Germinal center (tissue), 1 donor: Measurements from ENCODE around the gene KCNK2.
"Not testable (repeated sequence)": the region's sequence is repeated elsewhere in the genome, so short reads cannot be mapped to it uniquely, and the experiment has no call there.

Experiments used
- DNase-seq: peaks from one replicate; pipeline ENCODE4 v3.0.0; 2012; ENCODE audit warnings: mixed read lengths, low spot score

Gene KCNK2

DNA sequence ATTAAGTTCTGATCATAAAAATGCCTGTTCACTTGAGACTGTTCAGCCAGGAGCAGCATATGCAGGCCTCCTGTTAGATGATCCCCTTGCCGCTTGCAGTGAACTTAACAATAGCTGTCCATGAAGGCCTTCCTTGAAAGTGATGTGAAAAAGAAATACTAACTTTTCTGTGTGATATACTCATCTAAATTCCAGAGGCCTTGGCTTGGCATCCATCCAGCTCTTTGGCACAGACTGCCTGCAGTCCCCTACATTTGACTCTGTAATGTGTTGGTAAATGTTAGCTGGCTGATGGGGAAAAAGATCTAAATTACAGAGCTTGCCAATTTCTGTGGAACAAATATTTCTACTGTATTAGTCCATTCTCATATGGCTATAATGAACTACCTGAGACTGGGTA lies 73.7 kb downstream of the KCNK2 start:
- no peak for DNase-seq

DNA sequence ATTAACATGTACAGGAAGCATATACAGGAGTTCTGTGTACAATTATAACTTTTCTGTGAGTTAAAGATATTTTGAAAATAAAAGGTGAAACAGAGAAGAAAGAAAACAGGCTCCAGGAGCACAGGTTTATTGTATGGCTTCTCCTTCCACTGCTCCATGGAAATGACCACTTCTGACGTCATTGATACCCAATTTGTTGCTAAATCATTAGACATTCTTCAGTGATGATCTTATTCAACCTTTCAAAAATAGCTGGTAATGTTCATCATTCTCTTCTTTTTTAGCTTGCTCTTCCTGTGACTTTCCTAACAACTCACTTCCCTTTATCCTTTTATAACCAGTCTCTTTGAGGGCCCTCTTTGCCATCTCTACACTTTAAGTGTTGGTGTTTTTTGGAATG lies 77.8 kb downstream of the KCNK2 start:
- DNase-seq: no peak

DNA sequence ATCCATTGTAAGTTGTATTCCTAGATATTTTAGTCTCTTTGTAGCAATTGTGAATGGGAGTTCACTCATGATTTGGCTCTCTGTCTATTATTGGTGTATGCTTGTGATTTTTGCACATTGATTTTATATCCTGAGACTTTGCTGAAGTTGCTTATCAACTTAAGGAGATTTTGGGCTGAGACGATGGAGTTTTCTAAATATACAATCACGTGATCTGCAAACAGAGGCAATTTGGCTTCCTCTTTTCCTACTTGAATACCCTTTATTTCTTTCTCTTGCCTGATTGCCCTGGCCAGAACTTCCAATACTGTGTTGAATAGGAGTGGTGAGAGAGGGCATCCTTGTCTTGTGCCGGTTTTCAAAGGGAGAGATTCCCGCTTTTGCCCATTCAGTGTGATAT lies 80.6 kb downstream of the KCNK2 start:
- not testable (repeated sequence) for DNase-seq

DNA sequence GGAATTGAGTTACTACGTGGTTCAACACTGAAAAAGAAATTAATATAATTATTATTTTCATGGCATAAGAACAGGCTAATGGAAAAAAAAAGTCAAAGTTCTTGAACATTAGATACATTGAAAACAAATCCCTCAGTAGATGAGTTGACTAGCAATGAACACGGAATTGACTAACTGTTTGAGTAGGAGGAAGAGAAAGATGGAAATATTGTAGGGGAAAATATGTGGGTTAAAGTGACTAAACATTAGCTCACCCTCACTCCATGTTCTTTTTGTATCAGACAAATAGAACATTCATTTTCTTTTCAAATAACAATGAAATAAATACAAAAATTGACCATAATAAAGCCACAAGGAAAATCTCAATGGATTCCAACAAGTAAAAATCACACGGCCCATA lies 84.3 kb downstream of the KCNK2 start:
- DNase-seq: no peak

DNA sequence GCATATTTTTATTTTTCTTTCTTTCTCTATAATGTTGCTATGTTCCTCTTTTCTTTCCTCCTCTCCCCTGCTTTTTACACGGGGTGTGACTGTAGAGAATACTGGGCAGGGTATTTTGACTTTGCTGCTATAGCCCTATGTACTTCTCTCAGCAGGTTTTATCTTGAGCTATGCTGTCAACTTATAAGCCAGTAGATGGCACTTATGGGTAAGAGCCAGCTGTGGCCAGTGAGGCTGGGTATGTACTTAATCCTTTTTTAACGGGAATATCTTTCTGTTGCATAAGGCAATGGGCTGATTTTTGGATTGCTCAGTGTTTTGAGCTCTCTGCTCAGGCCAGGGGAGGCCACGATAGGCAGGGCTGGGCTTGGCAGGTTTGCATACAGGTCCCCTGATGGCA lies 99.0 kb downstream of the KCNK2 start:
- no peak for DNase-seq

DNA sequence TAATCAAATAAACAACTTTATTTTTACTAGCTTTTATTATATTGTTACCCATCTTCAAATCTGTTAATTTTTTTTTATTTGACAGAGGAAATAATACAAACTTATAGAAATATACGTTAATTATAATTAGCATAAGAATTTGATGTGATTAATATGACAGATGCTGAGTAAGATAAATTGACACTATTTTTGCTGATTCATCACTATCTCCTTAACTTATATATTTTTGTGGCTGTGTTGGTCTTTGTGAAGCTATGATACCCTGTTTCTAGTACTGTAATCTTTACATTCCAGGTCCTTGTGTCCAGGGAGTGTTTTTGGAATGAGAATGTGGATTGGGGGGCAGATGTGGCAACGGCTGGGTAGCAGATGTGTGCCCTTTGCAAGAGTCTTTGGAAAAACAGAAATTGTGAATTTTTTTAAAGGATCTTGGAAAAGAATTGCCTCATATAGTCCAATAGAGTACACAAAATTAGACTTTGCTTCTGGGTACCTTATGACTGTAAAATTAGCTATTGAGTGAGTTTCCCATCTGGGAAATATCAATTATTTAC lies 102.6 kb downstream of the KCNK2 start:
- DNase-seq: no peak

DNA sequence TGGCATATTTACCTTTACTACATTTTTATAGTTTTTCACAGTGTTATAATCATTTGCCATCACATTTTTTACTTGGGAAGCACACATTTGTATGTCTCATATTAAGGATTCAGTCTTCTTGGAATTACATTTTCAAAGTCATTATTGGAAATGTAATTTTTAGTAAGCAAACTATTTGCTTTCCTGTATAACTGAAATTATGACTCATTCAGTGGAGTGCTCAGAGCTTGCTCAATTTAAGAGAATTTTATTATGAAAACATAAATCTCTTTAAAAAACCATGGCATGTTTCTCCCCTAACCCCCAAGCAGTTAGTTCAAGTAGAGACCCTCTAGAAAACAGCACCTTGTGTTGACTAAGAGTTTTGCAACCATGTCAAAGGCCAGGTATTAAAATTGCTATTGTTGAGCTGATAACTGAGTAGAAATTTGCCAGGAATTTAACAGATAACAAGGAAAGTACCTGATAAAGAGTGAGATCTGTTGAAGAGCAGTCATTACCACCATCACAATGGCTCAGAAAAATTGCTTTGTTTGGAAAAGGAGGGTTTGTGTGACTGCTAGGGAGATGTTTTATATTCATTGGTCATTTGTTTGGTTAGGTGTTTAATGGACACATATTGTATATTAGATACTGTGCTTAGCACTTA lies 105.9 kb downstream of the KCNK2 start:
- no peak for DNase-seq

DNA sequence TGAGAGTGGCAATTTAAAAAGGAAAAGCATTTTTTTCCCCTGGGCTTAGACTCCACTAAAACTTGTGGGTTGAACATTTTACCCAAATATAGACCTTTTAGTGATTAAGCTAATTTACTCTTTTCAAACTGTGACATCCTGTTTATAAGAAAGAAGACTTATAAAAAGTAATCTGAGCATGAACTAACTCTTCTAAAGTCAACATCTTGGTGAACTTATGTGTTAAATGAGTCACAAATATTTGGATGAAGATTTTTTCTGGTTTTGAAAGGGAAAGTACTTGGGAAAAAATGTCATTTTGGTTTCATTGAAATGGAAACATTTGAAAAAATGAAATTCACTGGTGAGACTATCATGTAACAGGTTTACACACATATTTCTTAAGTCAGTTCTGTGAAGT lies 109.8 kb downstream of the KCNK2 start:
- DNase-seq: no peak

DNA sequence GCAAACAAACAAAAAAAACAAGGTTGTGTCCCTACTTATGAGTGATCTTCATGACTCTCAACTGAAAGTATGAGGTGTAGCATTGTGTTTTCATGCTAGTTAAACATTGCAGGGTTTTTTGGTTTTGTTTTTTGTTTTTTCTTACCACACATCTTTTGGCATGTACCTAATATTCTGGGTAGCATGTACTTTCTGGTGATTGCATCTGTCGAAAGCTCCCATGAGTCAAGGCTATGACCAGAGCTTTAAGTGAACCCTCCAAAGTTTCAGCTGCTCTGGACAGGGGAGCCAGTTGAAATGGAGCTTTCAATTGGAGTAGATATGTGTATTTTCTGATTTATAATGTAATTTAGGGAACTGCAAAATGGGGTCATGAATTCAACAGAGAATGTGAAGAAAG lies 115.5 kb downstream of the KCNK2 start:
- no peak for DNase-seq

DNA sequence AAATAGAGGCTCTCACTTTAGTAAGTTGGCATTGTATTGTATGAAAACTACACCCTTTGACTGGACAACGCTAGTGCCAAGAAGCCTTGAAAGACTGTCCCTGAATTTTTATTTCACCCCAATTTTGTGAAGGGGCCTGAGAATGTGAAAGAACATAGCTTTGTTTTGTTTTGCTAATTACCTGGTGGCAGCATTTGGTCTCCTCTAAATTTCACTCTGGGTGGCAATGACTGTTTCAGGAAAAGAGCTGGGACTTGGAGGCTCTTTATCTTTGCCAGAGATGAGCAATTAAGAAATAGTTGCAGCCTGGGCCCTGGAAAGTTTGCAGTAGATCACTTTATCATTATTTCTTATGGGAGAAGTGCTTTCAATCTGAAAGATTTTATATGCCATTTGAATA lies 117.6 kb downstream of the KCNK2 start:
- DNase-seq: no peak

DNA sequence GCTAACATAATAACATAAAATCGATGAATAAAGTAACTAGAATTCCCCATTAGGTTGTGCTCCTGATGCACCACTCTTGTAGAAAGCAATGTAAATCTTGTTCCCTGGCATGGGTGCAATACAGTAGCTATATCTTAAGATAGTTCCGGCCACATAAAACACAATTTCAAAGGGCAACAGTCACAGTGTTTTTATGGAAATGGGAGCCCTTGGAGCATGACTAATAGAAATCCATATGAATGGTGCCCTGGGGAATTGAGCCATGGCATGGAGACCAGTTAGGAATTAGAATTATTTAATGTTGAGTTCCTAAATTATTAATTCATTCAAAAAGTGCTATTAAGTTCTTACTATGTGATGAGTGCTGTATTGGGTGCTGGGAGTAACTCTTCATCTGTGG lies 118.7 kb downstream of the KCNK2 start:
- DNase-seq: no peak

DNA sequence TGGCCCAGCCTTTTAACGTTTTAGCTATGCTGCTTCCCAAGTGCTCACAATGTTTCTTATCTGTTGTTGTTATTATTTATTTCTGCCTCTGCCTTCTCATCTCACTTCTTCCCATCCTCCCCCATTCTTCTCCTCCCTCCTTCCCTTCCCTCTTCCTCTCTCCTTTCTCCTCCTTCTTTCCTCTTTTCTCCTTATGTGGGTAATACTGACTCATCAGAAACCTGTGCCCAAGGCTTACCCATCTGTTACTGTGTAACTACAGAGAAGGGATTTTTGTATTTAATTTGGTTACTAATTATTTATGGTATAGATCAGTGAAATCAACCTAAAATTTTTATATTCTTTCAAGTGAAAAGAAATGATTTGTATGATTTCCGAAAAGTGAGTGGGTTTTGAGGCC lies 120.3 kb downstream of the KCNK2 start:
- no peak for DNase-seq

DNA sequence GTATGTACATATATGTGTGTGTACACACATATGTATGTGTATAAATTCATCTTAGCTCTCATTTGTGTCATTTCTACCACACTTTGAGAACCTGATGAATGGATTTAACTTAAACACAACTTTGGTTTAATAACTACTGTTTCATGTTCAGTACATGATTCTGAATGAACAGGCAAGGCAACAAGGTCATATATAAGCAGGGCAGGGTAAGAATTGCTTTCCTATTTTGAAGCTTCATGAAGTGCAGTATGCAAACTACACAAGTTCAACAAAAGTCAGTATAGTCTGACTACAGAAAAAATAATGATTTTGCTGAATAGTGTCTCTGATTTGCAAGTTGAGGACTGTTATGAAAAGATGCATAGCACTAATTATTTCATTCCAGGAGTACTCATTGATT lies 127.6 kb downstream of the KCNK2 start:
- DNase-seq: no peak

DNA sequence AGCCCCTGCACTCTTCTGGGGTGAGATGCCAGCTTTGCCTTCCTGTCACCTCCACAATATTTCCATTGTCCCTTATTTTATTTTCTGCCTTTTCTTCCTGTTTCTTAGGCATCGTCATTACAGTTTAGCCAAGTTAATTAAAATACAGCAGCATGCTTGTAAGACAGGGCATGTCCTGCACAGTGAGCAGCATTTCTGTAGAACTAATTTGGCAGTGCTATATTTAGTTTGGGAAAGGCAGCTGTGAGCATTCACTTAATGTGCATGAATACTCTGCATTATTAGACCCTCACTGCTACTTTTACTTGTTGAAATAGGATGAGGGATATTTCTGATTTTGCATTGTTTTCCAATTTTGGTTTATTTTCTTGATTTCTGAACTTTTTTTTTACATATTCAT lies 133.3 kb downstream of the KCNK2 start:
- no peak for DNase-seq

DNA sequence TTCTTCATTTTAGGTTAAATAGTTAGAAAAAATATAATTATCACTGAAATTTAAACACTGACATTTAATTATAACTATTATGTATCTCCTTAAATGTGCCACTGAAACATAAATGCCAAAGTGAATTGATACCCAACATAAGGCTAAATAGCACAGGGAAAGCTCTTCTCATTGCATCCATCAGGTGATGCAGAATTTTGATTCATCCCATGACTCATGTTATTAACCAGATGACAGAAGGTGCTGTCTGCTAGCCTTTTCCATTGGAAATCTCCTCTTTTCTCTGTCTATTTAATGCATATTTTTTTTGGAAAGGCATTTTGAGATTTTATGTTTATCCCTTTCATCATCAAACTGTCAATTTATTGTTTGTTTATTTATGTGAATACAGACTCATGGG lies 136.8 kb downstream of the KCNK2 start:
- no peak for DNase-seq

DNA sequence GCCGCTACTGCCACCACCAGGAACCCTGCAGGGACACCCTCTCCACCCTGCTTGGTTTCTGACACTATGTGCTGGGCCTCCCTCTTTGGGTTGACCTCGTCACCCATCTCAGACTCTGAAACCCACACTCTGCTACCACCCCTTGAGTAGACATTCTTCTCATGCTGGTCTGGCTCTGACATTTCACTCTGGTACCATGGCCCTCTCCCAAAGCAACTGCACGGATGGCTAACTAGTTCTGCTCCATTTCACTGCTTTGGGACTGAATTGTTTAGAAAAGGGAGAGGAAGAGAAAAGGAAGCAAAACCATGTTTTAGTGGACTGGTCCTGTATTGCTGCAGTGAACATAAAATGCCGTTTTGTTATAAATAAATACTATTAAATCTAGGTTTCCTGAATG lies 137.8 kb downstream of the KCNK2 start:
- no peak for DNase-seq

DNA sequence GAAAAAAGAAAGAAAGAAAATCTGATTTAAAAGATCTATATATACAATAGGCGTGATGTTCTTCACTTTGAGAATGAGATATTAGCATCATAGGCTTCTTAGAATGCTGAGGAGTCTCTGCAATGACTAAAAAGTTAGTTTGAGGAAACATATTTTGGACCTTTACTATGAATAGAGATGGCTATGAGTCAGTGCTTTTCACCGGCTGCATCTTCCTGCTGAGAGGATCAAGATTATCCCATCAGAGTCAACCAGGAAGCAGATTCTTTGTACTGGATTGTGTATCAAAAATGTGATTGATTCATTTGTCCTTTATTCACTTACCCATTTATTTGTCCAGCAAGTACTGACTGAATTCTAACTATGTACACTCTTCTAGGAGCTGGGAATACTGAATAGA lies 144.2 kb downstream of the KCNK2 start:
- no peak for DNase-seq

DNA sequence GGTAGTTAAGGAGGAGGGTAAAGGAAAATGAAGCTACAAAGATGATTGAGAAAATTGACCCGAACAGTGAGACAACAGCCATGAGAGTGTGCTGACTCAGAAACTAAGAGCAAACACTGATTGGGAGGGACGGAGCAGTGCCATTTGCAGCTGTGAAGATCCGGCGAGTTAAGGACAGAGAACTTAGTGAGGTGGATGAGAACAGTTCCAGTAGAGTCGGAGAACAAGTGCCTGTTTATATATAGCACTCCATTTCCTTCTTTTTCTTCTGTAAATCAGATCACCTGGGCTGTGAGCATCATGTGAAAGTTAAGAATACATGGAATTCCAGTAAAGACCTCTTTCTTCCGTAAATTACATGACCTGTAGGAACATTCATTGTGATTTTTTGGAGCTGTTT lies 145.7 kb downstream of the KCNK2 start:
- DNase-seq: no peak

DNA sequence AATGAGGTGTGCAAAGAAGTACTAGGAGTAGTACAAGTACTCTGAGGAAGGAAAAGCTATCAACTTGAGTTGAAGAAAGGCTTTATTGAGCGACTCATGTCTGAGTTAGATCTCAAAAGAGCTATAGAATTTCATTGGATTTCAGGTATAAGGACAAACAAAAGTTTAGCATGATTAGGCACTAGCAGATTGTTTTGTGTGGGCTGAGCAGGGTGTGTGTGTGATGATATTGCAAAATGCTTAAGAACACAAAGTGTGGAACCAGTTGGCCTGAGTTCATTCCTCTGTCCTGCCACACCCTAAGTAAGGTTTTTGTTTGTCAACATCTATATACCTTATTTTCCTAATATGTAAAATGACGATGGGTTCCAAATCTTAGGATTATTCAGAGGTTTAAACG lies 158.9 kb downstream of the KCNK2 start:
- DNase-seq: no peak

DNA sequence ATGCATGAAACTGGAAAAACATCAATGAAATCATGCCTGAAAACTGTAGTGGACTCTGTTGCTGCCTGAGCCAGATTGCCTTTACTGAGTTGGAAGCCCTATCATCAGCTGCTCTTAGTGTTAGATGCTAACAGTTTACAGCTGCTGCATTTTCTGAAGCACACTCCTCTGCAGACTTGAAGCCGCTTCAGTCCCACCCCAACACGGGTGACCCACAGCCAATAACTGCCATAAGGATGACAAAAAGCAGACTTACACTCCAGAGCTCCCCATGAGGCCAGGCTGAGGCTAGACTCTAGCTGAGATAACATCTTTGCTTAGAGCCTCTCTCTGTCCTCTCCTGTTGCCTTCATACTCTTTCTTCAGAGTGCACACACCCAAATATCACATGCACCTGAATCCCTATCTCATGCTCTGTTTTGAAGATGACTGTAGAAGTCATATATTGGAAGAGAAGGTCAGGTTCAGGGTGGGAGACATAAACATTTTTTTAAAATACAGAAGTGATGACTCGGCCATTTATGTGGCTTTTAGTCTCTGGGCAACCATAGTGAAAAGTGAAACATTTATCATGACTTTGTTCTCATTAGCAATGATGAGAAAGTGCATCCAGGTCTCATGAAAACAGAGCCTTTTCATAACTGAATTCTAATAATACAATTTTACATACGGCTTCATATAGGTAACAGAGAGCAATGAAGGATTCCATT lies 161.0 kb downstream of the KCNK2 start:
- no peak for DNase-seq

DNA sequence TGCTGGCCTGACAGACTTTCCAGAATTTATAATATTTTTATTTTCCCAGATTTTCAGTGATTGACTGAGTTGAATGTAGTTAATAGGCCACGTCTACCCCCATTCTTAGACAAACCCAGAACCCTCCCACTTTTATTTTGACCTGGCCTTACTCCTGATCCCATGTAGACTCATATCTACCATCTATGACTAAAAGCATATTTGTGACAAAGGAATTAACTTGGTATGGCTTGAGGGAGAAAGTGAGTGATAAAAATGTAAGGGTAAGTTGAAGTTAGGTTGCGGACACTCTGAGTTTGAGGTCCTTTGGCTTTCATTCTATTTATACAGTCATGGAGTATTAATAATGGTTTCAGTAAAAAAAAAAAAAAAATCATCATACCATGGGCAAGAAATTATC lies 168.4 kb downstream of the KCNK2 start:
- no peak for DNase-seq

DNA sequence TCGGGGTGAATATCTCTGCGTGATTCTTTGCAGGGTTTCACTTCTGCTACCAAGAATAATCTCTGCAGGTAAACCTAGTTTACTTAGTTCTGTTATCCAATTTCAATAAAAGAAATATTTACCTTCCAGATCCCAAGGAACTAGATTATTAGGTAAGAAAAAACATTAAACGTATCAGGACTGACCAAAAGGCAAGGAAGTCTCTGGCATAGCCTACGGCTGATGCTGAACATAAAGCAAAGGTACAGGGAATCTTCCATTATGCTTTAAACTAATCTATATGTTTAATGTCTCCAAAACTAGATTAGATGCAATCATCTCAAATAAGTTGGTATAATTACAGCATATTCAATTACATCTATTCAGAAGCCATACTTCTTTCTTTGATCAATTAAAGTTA lies 168.9 kb downstream of the KCNK2 start:
- DNase-seq: no peak

DNA sequence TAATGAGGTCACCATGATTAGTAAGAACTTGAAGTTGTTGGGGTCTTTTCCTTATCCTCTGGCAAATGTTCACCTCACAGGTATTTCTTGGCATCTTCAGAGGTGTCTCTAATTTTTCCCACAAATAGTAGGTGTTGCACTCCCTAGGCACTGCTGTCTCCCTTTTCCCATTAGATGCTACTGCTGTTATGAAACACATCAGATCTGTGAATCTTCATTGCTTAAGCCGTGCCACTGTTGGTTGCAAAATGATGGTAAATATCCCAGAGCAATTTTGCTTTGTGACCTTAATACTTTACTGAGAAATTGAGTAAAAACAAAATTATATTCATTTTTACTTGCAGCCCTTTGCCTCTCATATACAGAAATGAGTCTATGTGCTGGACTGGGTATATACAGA lies 169.6 kb downstream of the KCNK2 start:
- no peak for DNase-seq
